ENCODE data around the gene FEZ2.

The FEZ2 gene

DNA sequence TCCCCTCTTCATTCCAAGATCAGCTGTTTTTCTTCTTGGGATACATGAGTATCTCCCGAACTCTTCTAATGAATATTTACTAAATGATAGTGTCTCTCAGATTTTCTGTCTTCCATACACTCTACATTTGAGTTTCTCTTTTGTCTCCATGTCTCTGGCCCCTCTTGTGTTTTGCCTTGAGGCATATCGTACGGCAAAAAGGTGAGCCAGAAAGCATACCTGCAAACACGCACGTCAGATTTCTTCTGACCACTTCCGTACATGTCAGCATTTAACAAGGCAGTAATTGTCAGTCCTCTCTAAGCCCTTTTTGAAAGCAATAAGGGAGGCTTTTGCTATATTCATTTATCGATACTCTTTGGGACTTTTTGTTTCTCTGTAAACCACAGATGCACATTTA is 82.4 kb downstream of the FEZ2 start:
- TF ChIP-seq, protein P1, sequence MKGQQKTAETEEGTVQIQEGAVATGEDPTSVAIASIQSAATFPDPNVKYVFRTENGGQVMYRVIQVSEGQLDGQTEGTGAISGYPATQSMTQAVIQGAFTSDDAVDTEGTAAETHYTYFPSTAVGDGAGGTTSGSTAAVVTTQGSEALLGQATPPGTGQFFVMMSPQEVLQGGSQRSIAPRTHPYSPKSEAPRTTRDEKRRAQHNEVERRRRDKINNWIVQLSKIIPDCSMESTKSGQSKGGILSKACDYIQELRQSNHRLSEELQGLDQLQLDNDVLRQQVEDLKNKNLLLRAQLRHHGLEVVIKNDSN (IDR thresholded peaks at IDR 0.05): no peak
- TF ChIP-seq CREB1 (IDR thresholded peaks at IDR 0.05; ENCODE audit: low read depth) (no peak), EGR1 (IDR thresholded peaks at IDR 0.05) (no peak), NFIC (IDR thresholded peaks at IDR 0.05) (no peak), FOXM1 (IDR thresholded peaks at IDR 0.05; ENCODE audit: borderline replicate concordance, low read depth) (no peak), YY1 (IDR thresholded peaks at IDR 0.05; ENCODE audit: low read depth) (no peak), ZBTB7A (IDR thresholded peaks at IDR 0.05; ENCODE audit: low read depth) (no peak), RAD21 (IDR thresholded peaks at IDR 0.05; ENCODE audit: low read depth) (no peak), CEBPB (IDR thresholded peaks at IDR 0.05) (no peak), EP300 (IDR thresholded peaks at IDR 0.05; ENCODE audit: borderline replicate concordance) (no peak), TAF1 (IDR thresholded peaks at IDR 0.05; ENCODE audit: low read depth) (no peak)
- TF ChIP-seq, protein P2, sequence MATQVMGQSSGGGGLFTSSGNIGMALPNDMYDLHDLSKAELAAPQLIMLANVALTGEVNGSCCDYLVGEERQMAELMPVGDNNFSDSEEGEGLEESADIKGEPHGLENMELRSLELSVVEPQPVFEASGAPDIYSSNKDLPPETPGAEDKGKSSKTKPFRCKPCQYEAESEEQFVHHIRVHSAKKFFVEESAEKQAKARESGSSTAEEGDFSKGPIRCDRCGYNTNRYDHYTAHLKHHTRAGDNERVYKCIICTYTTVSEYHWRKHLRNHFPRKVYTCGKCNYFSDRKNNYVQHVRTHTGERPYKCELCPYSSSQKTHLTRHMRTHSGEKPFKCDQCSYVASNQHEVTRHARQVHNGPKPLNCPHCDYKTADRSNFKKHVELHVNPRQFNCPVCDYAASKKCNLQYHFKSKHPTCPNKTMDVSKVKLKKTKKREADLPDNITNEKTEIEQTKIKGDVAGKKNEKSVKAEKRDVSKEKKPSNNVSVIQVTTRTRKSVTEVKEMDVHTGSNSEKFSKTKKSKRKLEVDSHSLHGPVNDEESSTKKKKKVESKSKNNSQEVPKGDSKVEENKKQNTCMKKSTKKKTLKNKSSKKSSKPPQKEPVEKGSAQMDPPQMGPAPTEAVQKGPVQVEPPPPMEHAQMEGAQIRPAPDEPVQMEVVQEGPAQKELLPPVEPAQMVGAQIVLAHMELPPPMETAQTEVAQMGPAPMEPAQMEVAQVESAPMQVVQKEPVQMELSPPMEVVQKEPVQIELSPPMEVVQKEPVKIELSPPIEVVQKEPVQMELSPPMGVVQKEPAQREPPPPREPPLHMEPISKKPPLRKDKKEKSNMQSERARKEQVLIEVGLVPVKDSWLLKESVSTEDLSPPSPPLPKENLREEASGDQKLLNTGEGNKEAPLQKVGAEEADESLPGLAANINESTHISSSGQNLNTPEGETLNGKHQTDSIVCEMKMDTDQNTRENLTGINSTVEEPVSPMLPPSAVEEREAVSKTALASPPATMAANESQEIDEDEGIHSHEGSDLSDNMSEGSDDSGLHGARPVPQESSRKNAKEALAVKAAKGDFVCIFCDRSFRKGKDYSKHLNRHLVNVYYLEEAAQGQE (IDR thresholded peaks at IDR 0.05; ENCODE audit: low read depth): no peak

DNA sequence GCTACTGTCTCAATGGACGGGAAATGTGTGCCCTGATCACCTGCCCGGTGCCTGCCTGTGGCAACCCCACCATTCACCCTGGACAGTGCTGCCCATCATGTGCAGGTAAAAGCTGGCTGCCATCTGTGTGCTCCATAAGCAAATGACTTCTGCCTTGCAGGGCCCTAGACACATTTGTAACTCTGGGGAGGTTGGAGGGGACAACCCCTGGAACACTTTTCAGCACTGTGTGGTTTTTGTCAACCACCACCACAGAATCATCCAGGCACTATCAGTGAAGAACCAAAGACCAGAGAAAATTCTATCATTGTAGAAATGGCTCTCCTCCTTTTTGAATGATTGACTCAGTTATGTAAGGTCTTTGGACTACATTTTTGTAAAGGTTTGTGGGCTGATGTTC is 84.3 kb downstream of the FEZ2 start:
- TF ChIP-seq NFIC (IDR thresholded peaks at IDR 0.05) (no peak), CEBPB (IDR thresholded peaks at IDR 0.05) (no peak), EGR1 (IDR thresholded peaks at IDR 0.05) (no peak), ZBTB7A (IDR thresholded peaks at IDR 0.05; ENCODE audit: low read depth) (no peak), FOXM1 (IDR thresholded peaks at IDR 0.05; ENCODE audit: borderline replicate concordance, low read depth) (no peak), YY1 (IDR thresholded peaks at IDR 0.05; ENCODE audit: low read depth) (no peak), RAD21 (IDR thresholded peaks at IDR 0.05; ENCODE audit: low read depth) (no peak), TCF12 (IDR thresholded peaks at IDR 0.05; ENCODE audit: low read depth) (no peak), CREB1 (IDR thresholded peaks at IDR 0.05; ENCODE audit: low read depth) (no peak), TAF1 (IDR thresholded peaks at IDR 0.05; ENCODE audit: low read depth) (no peak), TEAD4 (IDR thresholded peaks at IDR 0.05) (no peak), EP300 (IDR thresholded peaks at IDR 0.05; ENCODE audit: borderline replicate concordance) (no peak)
- TF ChIP-seq, protein P2 (IDR thresholded peaks at IDR 0.05; ENCODE audit: low read depth): no peak
- TF ChIP-seq, protein P3, sequence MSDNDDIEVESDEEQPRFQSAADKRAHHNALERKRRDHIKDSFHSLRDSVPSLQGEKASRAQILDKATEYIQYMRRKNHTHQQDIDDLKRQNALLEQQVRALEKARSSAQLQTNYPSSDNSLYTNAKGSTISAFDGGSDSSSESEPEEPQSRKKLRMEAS (IDR thresholded peaks at IDR 0.05): no peak
- TF ChIP-seq, protein P1 (IDR thresholded peaks at IDR 0.05): no peak

DNA sequence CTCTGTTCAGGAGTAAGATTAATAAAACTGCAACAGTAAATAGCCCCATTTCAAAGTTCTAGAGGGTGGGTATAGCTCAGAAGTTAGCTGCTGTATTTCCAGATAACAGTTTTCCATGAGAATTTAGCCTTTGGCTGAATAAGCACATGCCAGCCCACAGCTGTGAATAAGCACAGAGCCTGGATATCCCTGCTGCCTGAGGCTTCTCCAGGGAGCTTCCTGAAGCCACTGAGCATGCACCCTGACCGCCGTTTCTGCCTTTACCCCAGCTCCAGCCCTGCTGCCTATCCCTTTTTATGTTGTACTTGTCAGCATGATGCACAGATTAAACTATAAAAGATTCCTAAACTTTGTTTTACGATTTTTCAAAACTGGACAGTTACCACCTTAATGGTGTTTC is 85.3 kb downstream of the FEZ2 start:
- TF ChIP-seq TCF12 (IDR thresholded peaks at IDR 0.05; ENCODE audit: low read depth) (no peak), RAD21 (IDR thresholded peaks at IDR 0.05; ENCODE audit: low read depth) (no peak), CEBPB (IDR thresholded peaks at IDR 0.05) (no peak), TAF1 (IDR thresholded peaks at IDR 0.05; ENCODE audit: low read depth) (no peak), EGR1 (IDR thresholded peaks at IDR 0.05) (no peak), YY1 (IDR thresholded peaks at IDR 0.05; ENCODE audit: low read depth) (no peak), NFIC (IDR thresholded peaks at IDR 0.05) (no peak), ZBTB7A (IDR thresholded peaks at IDR 0.05; ENCODE audit: low read depth) (no peak), TEAD4 (IDR thresholded peaks at IDR 0.05) (no peak), CREB1 (IDR thresholded peaks at IDR 0.05; ENCODE audit: low read depth) (no peak), FOXM1 (IDR thresholded peaks at IDR 0.05; ENCODE audit: borderline replicate concordance, low read depth) (no peak), EP300 (IDR thresholded peaks at IDR 0.05; ENCODE audit: borderline replicate concordance) (no peak)
- TF ChIP-seq, protein P2 (IDR thresholded peaks at IDR 0.05; ENCODE audit: low read depth): no peak
- TF ChIP-seq, protein P3 (IDR thresholded peaks at IDR 0.05): no peak
- TF ChIP-seq, protein P1 (IDR thresholded peaks at IDR 0.05): no peak
